Activated CD4-positive, alpha-beta T cell treated with anti-CD3 and anti-CD28 coated beads, Interleukin-2, Interleukin-6, amounts not matched to agents 100 ng/mL and 50 ng/mL, durations not matched to agents 16 hours and 8 hours (primary cell): ENCODE measurements around the gene BMP8B.
"Not testable (repeated sequence)": the region's sequence is repeated elsewhere in the genome, so short reads cannot be mapped to it uniquely, and the experiment has no call there.

ENCODE experiments used
- DNase-seq: peaks from one replicate; pipeline ENCODE4 v3.0.0-alpha.2; 2020

Gene BMP8B

GRCh38 chr1:39777306-39777705 lies 11.4 kb downstream of the BMP8B start:
- DNase-seq: no peak

DNA sequence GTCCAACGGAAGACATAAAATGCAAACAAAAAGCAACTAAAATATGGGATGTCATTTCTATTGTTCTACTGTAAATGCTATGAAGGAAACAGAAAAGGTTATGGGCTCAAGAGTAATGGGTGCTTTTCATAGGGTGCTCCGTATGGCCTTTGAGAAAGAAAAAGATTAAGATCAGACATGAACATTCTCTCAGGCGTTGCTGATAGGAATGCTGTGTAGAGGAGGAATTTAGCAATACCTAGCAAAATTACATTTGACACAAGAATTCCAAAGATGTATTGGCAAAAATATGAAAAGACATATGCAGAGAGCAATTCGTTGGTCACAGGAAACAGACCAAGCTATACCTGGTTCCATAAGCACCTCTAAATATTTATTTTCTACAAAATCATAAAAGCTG lies 11.8 kb downstream of the BMP8B start:
- no peak for DNase-seq

DNA sequence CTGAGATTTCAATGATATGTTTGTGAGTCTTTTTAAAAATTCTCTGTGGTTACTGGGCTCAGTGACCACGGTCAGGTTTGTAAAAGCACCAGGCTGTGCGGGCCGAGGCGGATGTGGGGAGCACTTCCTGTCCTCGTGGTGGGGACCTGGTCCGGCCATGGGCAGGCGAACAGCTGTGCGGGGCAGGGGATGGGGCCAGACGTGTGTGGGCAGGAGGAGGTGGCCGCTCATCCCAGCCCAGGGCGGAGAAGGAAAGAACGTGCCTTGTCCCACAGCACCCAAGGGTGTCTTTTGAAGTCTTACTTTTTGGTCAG lies 12.3 kb downstream of the BMP8B start:
- no peak for DNase-seq

DNA sequence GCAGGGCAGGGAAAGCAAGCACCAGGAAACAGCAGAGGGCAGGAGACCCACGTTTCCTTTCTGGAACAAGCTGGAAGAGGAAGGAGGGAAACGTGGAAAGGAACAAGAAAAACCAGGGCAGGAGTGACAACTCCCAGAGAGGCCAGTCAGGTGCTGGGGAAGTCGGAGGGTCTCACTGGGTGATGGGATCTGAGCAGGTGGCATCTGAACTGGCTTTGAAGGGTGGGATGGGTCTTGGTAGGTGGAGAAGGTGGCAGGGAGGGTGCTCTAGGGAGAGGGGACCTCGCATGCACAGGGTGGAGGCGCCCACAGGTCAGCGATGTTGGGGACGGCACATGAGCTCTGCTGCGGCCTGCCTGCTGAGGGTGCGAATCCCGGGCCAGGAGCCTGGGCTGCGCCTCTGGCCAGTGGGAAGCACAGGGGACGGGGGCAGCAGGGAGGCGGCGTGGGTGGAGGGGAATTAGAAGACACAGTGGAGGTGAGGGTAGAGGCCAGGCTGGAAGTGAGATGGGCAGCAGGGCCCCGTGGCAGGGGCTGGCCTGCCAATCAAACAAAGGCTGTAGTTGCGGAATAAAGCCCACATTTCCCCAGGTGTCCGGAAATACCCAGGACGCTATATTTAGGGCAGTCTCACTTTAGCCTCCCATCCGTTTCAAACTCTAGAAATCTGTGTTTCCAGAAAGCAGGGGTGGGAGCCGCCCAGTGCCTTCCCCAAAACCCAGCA lies 12.8 kb downstream of the BMP8B start:
- not testable (repeated sequence) for DNase-seq

DNA sequence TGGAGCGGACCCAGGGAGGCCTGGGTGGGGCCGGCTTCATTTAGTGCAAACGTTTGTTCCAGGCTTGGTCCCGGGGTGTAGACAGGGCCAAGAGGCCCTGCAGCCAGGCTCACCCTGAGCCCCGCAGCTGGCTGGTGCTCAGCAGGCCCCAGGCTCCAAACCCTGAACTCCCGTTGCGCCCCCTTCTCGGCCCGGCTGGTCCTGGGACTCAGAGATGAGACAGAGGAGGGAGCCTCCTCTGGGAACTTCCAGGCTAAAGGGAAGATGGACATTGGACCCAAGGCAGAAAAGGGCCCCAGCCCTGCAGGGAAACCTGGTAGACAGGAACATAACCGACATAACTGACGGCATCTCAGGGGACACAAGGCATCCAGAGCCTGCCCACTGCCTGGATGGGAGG lies 13.5 kb downstream of the BMP8B start:
- not testable (repeated sequence) for DNase-seq

DNA sequence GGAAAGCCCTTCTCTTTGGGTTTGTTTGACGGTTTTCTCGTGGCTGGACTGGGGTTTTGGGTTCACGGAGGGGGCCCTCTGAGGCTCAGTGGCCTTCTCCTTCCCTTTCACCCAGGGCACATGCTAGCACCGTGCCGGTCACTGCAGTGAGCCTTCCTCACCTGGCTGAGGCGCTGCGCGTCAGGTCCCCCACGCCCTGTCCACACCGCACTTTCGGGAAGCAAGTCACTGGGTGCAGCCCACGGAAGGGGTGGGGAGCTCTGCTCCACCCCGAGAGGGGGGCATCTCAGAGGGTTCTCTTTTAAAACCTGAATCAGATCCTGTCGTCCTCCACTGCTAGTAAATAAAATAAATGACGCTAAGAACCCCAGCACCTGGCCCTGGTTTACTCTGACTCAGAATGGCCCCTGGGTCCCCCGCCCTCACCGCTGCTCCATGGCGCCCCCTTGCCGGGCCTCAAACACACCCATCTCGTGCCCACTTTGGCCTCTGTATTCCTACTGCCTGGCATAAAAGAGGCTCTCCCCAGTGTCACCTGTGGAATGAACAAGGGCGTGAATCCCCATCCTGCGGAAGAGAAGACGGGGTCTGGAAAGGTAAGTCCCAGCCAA lies 15.2 kb downstream of the BMP8B start:
- DNase-seq: not testable (repeated sequence)

DNA sequence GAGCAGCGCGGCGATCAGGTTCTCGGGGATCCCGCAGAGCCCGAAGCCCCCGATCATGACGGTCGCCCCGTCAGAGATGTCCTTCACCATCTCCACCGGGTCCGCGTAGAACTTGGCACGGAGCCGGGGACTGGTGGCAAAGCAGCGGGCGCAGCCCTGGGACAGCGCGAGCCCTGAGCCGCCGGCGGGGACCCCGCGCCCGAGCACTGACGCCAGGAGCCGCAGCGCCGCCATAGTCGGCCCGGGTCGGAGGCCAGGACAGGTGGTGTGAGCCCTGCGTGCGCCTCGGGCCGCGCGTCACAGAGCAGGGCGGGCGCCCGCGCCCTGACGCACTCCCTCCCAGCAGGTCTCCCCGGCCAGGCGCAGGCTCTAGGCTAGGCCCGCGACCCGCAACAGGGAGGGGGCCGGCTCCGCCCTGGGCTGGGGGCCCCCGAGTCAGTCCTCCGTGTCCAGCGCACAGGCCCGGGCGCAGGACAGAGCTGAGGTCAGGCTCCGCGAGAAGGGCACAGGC lies 17.6 kb downstream of the BMP8B start, which contains the start of gene OXCT2:
TSS of gene OXCT2 (minus strand) at position 327 of the 511 bp plus-strand sequence. CDS start at position 234, 93 bp downstream.
- DNase-seq: not testable (repeated sequence)

GRCh38 chr1:39770100-39771021 lies 18.3 kb downstream of the BMP8B start:
- DNase-seq: not testable (repeated sequence)

- not testable (repeated sequence) for DNase-seq
These were observed 19.2 kb downstream of the BMP8B start for GRCh38 chr1:39769502-39769901.

- not testable (repeated sequence) for DNase-seq
These were observed 22.2 kb downstream of the BMP8B start for GRCh38 chr1:39766466-39766865.

- not testable (repeated sequence) for DNase-seq
These were observed 24.2 kb downstream of the BMP8B start for GRCh38 chr1:39764512-39764911.

GRCh38 chr1:39763619-39764374 lies 24.9 kb downstream of the BMP8B start:
- DNase-seq: not testable (repeated sequence)

- no peak for DNase-seq
These were observed 25.8 kb downstream of the BMP8B start for GRCh38 chr1:39762550-39763540.

- DNase-seq: no peak
These were observed 27.0 kb downstream of the BMP8B start for GRCh38 chr1:39761557-39762260.

DNA sequence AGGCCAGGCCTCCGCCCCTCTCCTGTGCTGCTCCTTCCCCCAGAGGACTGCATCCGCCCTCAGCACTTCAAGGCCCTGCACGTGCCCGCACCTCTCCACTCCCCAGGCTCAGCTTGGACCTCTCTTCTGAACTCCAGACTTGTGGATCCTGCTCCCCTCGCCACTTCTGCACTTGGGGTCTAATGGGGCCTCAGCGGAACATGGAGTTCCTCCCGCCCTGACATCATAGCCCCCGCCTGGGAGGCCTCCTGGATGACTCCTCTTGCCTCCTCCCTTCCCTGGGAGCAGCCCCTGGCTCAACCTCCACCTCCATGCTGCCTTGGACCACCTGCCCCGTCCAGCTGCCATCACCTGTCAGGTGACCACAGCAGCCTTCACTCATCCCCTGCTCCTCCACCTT lies 27.6 kb downstream of the BMP8B start:
- no peak for DNase-seq

GRCh38 chr1:39760074-39761008 lies 28.3 kb downstream of the BMP8B start:
- no peak for DNase-seq

GRCh38 chr1:39759436-39759726 lies 29.3 kb downstream of the BMP8B start:
- DNase-seq: no peak

DNA sequence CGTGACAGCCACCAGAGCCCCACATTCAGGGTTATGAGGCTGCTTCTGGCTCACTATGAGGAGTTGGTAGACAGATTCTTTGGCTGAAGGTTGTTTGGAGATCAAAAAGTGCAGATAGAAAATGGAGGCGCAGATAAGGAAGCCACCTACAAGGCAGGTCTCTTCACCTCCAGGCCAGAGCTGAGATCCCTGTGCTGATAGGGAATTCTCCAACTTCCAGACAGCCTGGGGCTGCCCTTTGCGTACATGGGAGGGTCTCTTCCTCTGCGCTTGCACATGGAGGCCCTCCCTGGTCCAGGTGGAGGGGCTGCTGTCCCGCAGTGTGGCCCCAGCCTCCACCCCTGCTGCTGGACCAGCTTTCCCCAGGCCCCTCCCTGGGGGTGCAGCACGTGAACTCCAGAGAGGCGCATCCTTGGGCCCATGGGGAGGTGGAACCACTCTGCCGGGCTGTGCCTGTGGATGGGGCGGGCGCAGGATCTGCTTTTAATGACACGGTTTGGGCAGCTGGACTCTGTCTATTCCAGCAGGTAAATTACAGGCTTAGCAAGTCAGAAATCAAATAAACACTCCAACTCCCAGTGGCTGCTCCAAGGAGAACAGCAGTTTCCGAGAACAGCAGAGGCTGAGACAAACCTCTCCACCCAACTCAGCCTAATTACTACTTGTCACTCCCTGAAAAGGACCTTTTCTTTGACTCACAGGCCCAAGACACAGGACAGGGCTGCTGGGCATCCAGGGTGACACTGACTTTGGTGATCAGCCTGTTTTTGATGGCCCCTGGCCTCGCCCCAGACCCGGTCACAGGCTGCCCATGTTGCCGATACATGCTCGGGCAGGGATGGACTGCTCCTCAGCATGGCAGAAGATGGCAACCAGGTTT lies 29.9 kb downstream of the BMP8B start:
- DNase-seq: no peak

DNA sequence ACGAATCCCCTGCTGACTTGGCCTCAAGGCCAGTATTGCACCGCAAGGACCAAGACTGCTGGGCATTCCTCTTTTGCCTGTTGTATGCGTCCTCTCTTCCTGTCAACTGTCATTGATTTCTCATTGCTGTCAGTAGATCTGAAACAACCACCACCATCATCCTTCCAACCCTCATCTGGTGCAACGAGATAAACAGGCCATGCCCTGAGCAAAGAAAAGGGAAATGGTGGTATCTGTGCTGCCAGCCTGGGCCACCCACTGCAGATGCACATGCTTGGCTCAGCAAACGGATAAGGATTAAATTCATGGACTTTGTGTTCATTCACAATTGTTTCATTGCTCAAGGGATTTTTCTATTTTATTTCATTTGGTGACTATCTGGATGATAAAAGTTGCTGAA lies 31.2 kb downstream of the BMP8B start:
- DNase-seq: no peak
